Activated B cell treated with CpG ODN at 0.5 μM for 24 hours (primary cell): ENCODE measurements around the gene PSMA7. TPM values are rescaled to one million over a fixed set of nuclear protein-coding genes. Genes with fewer than 3 reads are reported as not detected.

Experiments used
- ATAC-seq: fragments of 200-7000 bp; cut with Tn5 transposase; one replicate; pipeline ENCODE4 v1.10.0; 2021; ENCODE audit warnings: low read depth, mild to moderate bottlenecking, moderate library complexity
- CTCF ChIA-PET: fragments of 350-600 bp; sonication (Branson Sonifier 250); formaldehyde crosslinking; loops from one replicate; lab custom pipeline; 2021; ENCODE audit warnings: antibody characterized with exemption; lab: Charles Lee
- POLR2A ChIA-PET: fragments of 350-600 bp; sonication (Branson Sonifier 250); formaldehyde crosslinking; loops from one replicate; lab custom pipeline; 2021; ENCODE audit warnings: antibody characterized with exemption; lab: Charles Lee
- DNase-seq: peaks from one replicate; pipeline ENCODE4 v3.0.0; 2022
- H3K27ac Mint-ChIP-seq: one replicate; pipeline ENCODE4 v1.8.0; 2020; ENCODE audit warnings: mixed read lengths
- H3K27me3 Mint-ChIP-seq: one replicate; pipeline ENCODE4 v1.8.0; 2021; ENCODE audit warnings: mixed read lengths
- H3K36me3 Mint-ChIP-seq: one replicate; pipeline ENCODE4 v1.8.0; 2021; ENCODE audit warnings: low read depth, mixed read lengths
- H3K4me1 Mint-ChIP-seq: one replicate; pipeline ENCODE4 v1.8.0; 2021; ENCODE audit warnings: mixed read lengths
- H3K4me3 Mint-ChIP-seq: one replicate; pipeline ENCODE4 v1.8.0; 2020; ENCODE audit warnings: mild to moderate bottlenecking, mixed read lengths
- H3K9me3 Mint-ChIP-seq: one replicate; pipeline ENCODE4 v1.8.0; 2020; ENCODE audit warnings: mixed read lengths
- intact Hi-C: fragments of 100-400 bp; cut with micrococcal nuclease; formaldehyde crosslinking; loops from one replicate; pipeline ENCODE4 v1.15.1; 2024
- total RNA-seq: library from RNA; stranded (reverse); gene quantifications from 2 replicates; pipeline ENCODE4 v1.2.3, GENCODE V29; 2022
- TF ChIP-seq, protein P1 (sequence below): fragments of 200-600 bp; IDR thresholded peaks from one replicate; pipeline ENCODE4 v1.8.0; 2022; ENCODE audit warnings: antibody characterized with exemption, mild to moderate bottlenecking

The PSMA7 gene
- total RNA-seq, 1 donor from 2014 or later = 241 TPM

DNA sequence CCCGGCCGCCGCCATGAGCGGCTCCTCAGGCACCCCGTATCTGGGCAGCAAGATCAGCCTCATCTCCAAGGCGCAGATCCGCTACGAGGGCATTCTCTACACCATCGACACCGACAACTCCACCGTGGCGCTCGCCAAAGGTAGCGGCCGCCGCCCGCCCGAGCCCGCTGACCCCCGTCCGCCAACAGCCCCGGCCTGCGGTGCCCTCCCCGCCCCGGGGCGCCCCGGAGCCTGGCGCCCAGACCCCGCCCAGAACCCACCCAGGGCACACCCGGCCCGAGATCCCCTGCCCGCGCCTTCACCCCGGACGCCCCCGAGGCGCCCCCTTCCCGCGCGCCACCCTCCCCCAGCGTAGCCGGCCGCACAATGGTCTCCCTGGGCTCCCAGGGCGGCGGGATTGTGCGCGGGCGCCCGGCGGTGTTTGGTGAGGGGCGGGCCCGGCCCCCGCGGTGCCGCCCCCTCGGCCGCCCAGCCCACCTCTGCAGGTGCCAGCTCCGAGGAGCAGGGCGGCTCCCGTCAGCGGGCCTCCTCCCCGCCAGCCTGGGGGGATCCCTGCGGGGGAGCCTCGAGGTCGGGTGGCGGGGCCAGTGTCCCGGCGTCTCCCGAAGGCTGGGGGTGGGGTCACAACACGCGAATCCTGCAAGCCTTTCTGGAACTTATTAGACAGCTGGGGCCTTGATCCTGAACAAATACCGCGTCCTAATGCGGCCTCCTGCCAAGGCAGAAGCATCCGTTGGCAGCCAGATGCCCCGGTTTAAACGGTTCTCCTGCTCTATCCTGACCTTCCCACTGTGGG is 20.3 kb downstream of the PSMA7 start:
- Mint-ChIP-seq H3K4me3 (peak overlapping the region; percentile 79), H3K27ac (peak overlapping the region; percentile 53), H3K36me3 (peaks cover 36% of the 10 kb centered on the region), H3K9me3 (no peaks in the 10 kb centered on the region), H3K27me3 (no peaks in the 10 kb centered on the region), H3K4me1 (peaks cover 19% of the 10 kb centered on the region)
- CTCF ChIA-PET = interaction anchor here (0.9 kb wide), 1 partner anchor 56 kb away, joined by 3 read pairs; no protein-coding TSS in a partner anchor
- DNase-seq (peak; percentile 53), ATAC-seq (peak; percentile 5)
- POLR2A ChIA-PET = interaction anchor here (0.6 to 4.0 kb wide), 15 partner anchors 10 to 831 kb away, joined by 3 to 40 read pairs (median 5); partner anchors contain the start of genes MTG2, PSMA7, RPS21 and SS18L1
- intact Hi-C loops = loop anchor here (1.0 to 5.0 kb wide), 7 partner anchors 20 to 669 kb away; partner anchors contain the start of genes ADRM1, OSBPL2, PSMA7 and SS18L1
- TF ChIP-seq, protein P1, sequence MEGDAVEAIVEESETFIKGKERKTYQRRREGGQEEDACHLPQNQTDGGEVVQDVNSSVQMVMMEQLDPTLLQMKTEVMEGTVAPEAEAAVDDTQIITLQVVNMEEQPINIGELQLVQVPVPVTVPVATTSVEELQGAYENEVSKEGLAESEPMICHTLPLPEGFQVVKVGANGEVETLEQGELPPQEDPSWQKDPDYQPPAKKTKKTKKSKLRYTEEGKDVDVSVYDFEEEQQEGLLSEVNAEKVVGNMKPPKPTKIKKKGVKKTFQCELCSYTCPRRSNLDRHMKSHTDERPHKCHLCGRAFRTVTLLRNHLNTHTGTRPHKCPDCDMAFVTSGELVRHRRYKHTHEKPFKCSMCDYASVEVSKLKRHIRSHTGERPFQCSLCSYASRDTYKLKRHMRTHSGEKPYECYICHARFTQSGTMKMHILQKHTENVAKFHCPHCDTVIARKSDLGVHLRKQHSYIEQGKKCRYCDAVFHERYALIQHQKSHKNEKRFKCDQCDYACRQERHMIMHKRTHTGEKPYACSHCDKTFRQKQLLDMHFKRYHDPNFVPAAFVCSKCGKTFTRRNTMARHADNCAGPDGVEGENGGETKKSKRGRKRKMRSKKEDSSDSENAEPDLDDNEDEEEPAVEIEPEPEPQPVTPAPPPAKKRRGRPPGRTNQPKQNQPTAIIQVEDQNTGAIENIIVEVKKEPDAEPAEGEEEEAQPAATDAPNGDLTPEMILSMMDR = no peak

DNA sequence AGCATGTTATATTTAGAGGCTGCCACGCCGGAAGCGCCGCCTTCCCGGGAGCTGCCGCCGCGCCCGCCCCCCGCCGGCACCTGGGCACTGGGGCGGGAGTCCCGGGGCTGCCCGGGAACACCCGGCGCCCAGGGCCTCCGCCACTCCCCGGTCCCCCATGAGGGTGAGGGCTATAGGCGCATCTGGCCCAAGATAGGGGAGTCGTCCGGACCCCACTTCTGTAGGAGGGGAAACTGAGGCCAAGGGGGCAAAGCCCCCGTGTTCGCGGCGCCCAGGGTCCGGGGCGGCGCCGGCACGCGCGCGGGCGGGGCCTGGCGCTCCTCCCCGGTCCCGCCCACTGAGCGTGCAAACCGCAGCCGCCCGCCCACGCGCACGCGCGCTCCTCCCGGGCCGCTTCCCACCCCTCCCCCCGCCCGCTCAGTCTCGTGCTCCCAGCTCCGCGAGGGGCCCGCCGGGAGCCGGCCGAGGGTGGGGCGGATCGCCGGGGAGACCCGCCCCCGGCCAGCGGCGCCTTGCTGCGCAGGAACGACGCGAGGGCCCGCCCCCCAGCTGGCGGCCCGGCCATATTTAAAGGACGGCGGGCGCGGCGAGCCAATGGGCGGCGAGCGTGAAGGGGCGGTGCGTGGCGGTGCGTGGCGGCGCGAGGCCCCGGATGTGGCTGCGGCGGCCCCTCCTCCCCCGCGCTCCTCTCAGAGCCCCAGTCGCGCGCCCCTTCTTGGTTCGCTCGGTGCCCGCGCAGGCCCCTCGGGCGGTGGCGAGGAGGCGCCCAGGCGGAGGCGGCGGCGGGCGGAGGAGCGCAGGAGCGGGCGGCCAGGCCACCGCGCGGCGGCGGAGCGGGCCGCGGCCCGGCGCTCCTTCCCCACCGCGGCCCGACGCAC is 21.2 kb downstream of the PSMA7 start, which contains the start of gene LSM14B:
TSS of gene LSM14B (plus strand) at position 700 of the 878 bp plus-strand sequence. CDS start 192 bp downstream, outside the sequence.
- Mint-ChIP-seq H3K9me3 (no peaks in the 10 kb centered on the region), H3K4me1 (peaks cover 19% of the 10 kb centered on the region), H3K36me3 (peaks cover 28% of the 10 kb centered on the region), H3K27ac (peak within 1 kb of the TSS; percentile 89), H3K27me3 (no peaks in the 10 kb centered on the region), H3K4me3 (peak within 1 kb of the TSS; percentile 88)
- intact Hi-C loops = loop anchor here (1.0 to 5.0 kb wide), 7 partner anchors 21 to 670 kb away; partner anchors contain the start of genes ADRM1, OSBPL2, PSMA7 and SS18L1
- TF ChIP-seq, protein P1 = no peak
- DNase-seq (peak; percentile 95), ATAC-seq (peak; percentile 87)
- ChIA-PET CTCF (interaction anchor here (0.9 kb wide), 1 partner anchor 56 kb away, joined by 3 read pairs; no protein-coding TSS in a partner anchor), POLR2A (interaction anchor here (0.5 to 4.0 kb wide), 18 partner anchors 13 to 1849 kb away, joined by 3 to 40 read pairs (median 4); partner anchors contain the start of genes MTG2, PSMA7, RPS21 and SS18L1)

DNA sequence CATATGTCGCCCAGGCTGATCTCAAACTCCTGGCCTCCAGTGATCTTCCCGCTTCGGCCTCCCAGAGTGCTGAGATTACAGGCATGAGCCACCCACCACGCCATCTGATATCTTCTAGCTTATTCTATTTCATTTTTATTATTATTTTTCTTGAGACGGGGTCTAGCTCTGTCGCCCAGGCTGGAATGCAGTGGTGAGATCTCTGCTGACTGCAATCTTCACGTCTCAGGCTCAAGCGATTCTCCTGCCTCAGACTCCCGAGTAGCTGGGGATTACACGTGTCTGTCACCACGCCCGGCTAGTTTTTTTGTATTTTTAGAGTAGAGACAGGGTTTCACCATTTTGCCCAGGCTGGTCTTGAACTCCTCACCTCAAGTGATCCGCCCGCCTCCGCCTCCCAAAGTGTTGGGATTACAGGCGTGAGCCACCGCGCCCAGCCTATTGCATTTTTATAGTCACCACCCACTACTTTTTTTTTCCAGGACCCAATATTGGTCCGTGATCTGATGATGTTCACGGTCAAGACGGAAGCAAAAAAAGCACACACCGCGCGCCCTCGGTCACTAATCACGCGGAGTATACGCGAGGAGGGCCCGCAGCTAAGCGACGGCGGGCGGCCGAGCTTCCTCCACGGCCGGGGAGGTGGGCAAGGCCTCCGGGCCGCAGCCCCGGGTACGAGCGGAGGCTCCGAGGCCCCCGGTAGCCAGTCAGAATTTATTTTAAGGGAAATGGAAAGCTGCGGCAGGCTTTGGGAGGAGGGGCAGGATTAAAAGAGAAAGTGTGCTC is 22.0 kb downstream of the PSMA7 start:
- intact Hi-C loops = loop anchor here (5.0 kb wide), 1 partner anchor 671 kb away; no protein-coding TSS in a partner anchor
- Mint-ChIP-seq H3K4me1 (peaks cover 19% of the 10 kb centered on the region), H3K27me3 (no peaks in the 10 kb centered on the region)

DNA sequence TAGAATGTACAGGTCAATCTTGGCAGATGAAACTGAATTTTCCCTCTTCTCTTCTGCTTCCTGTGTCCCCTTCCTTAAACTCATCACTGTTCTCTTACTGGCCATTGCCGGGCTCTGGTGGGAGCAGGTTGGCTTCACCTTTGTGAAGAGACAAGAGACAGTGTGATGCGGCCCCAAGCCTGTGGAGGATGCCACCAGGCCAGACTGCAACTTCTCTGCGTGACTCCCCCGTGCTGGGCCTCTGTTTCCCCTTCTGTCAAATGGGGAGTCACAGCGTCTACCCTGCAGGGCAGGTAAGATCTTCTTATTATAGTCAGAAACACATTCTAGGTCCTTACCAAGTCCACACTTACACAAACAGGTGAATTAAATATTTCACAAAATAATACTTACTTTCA is 22.8 kb downstream of the PSMA7 start:
- Mint-ChIP-seq H3K36me3 (peaks cover 12% of the 10 kb centered on the region), H3K27ac (no peak overlapping the region), H3K9me3 (no peaks in the 10 kb centered on the region), H3K4me3 (peak overlapping the region; percentile 50), H3K27me3 (peaks cover 2% of the 10 kb centered on the region), H3K4me1 (peaks cover 19% of the 10 kb centered on the region)
- ATAC-seq (no peak), DNase-seq (no peak)
- TF ChIP-seq, protein P1 = no peak
- ChIA-PET CTCF (interaction anchor here (1.0 kb wide), 1 partner anchor 15 kb away, joined by 3 read pairs; no protein-coding TSS in a partner anchor), POLR2A (interaction anchor here (0.6 to 4.0 kb wide), 5 partner anchors 15 to 339 kb away, joined by 3 to 40 read pairs (median 12); partner anchors contain the start of gene TAF4)
- intact Hi-C loops = loop anchor here (5.0 kb wide), 1 partner anchor 672 kb away; no protein-coding TSS in a partner anchor

More for the DNA sequence above, 22.0 kb downstream of the PSMA7 start:
- ChIA-PET POLR2A (interaction anchor here (0.5 to 4.0 kb wide), 15 partner anchors 14 to 1850 kb away, joined by 3 to 40 read pairs (median 7); partner anchors contain the start of genes MTG2, PSMA7, SS18L1 and TAF4), CTCF (interaction anchor here (0.7 kb wide), 1 partner anchor 52 kb away, joined by 3 read pairs; no protein-coding TSS in a partner anchor)
- H3K36me3 Mint-ChIP-seq = peaks cover 20% of the 10 kb centered on the region
- peak; percentile 2 for ATAC-seq
- no peak for DNase-seq
- peak overlapping the region; percentile 89 for H3K27ac Mint-ChIP-seq
- peak overlapping the region; percentile 88 for H3K4me3 Mint-ChIP-seq
- TF ChIP-seq, protein P1 = no peak
- no peaks in the 10 kb centered on the region for H3K9me3 Mint-ChIP-seq
